NCI-H446 treated with DMSO at 0.1 percent for 48 hours (cell line): ENCODE data around the gene SLC38A3.
"Not testable (repeated sequence)": the region's sequence is repeated elsewhere in the genome, so short reads cannot be mapped to it uniquely, and the experiment has no call there.

Experiments
- DNase-seq: peaks from one replicate; lab custom pipeline; 2025; lab: John Stamatoyannopoulos, UW

SLC38A3 gene

GRCh38 chr3:50211930-50212329, 6.9 kb downstream of the SLC38A3 start:
- DNase-seq: no peak

DNA sequence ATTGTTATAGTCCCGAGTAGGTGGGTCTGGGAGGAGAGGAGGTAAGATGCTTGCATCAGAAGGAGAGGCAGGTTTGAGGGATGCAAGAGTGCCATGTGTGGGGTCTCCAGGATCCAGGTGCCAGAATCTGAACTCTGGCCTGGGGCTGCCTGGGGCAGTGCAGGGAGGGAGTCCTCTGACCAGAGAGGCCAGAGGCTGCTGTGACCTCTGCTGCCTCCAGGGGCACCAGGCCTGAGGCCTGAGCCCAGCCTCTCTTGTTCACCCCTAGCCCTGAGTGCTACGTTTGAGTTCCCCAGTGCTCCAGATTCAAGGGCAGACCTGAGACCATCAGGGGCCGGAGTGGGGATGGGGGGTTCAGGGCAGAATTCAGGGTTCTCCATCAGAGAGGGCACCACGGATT, 7.4 kb downstream of the SLC38A3 start:
- DNase-seq: no peak

GRCh38 chr3:50212971-50213370, 7.9 kb downstream of the SLC38A3 start:
- DNase-seq: no peak

DNA sequence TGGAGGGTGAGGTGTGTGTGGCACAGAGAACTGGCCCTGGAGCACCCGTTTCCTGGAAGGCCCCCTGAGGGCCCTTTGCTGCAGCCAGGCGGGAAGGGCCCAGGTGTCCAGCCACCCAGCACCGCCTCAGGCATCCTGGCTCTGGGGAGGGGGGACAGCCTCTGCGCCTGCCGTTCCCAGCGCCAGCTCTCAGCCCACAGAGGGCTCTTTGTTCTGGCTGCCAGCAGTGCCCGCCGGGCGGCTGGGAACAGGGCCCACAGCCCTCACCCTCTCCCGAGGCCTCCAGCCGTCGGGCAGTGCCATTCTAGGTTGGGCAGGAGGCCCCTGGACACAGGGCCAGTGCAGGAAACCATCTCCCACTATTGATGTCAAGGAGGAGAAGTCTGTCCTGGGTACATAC, 8.3 kb downstream of the SLC38A3 start:
- no peak for DNase-seq

DNA sequence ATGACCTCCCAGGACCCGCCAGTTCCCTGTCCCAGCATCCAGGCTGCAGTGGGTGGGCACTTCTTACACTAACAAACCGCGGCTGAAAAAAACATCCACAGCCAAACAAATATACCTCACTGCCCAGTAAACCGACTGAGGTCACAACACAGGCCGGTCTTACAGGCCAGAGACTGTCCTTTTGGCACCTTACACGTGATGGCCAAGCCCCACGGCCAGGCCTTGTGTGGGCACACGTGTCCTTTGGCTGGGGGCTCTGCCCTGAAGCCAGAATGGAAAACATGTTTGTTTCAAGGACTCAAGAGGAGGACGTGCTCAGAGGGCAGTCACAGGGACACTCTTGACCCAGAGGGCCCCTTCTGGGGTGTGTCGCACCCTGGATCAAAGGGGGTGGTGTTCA, 9.8 kb downstream of the SLC38A3 start:
- DNase-seq: no peak

- no peak for DNase-seq
Observed at GRCh38 chr3:50215529-50215928, 10.5 kb downstream of the SLC38A3 start.

DNA sequence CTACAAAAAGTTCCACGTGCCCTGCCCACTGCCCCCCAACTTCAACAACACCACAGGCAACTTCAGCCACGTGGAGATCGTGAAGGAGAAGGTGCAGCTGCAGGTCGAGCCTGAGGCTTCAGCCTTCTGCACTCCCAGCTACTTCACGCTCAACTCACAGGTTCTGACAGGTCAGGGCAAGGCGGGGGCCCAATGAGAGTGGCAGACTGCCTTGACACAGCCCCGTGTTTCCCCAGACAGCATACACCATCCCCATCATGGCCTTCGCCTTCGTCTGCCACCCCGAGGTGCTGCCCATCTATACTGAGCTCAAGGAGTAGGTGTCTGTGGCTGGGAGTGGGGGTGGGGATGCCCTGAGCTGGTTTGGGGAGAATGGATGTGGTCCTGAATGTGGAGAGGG, 12.6 kb downstream of the SLC38A3 start:
- no peak for DNase-seq

DNA sequence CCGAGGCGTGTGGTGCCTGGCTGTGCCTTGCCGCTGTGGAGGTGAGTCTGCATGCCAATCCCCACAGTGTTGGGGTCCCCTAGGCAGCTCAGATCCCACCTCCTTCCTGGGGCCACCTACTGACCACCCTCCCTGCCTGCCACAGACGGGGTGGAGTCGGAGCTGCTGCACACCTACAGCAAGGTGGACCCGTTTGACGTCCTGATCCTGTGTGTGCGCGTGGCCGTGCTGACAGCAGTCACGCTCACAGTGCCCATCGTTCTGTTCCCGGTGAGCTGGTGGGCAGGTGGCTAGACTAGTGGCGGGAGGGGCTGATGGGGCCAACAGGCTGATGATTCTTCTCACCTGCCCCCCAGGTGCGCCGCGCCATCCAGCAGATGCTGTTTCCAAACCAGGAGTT, 13.4 kb downstream of the SLC38A3 start:
- DNase-seq: no peak

DNA sequence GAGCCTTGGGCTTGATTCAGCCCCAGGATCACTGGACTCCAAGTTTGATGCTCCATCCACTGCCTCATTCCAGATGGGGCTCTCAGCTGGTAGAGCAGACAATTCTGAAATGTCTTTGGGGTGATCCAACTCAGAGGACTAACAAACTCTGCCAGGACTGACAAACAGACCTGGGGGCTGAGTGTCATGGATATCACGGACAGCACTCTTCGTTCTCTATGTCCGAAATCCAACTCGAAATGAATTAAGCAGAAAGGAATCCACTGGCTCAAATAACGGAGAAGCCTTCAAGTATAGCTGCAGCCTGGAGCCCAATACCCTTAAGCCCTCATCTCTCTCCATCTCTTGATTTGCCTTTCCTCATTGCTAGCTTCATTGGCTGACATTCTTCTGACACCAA, 14.2 kb downstream of the SLC38A3 start:
- DNase-seq: no peak

DNA sequence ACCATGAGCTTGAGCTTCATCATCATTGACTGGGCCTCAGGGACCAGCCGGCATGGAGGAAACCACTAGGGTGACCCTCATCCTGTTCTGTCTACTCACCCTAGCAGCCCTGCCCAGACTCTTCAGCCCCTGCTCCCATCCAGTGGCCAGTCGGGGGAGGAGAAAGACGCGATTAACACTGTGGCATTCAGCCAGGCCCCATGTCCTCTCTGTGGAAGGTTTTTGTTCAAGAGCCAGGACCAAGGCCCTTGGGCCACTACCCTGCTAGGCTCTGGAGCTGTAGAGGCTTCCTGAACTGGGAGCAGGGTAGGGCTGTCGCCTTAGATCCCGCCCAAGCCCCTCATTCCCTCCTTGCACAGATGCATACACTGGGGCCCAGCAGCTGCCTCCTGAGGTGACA, 15.0 kb downstream of the SLC38A3 start:
- no peak for DNase-seq

GRCh38 chr3:50221051-50221410, 16.0 kb downstream of the SLC38A3 start:
- no peak for DNase-seq

- DNase-seq: no peak
Observed at GRCh38 chr3:50221411-50222168, 16.5 kb downstream of the SLC38A3 start.

GRCh38 chr3:50222169-50222528, 17.1 kb downstream of the SLC38A3 start:
- DNase-seq: no peak

- DNase-seq: no peak
Observed at GRCh38 chr3:50224639-50225038, 19.6 kb downstream of the SLC38A3 start.

GRCh38 chr3:50226888-50227389, 21.9 kb downstream of the SLC38A3 start:
- DNase-seq: no peak

DNA sequence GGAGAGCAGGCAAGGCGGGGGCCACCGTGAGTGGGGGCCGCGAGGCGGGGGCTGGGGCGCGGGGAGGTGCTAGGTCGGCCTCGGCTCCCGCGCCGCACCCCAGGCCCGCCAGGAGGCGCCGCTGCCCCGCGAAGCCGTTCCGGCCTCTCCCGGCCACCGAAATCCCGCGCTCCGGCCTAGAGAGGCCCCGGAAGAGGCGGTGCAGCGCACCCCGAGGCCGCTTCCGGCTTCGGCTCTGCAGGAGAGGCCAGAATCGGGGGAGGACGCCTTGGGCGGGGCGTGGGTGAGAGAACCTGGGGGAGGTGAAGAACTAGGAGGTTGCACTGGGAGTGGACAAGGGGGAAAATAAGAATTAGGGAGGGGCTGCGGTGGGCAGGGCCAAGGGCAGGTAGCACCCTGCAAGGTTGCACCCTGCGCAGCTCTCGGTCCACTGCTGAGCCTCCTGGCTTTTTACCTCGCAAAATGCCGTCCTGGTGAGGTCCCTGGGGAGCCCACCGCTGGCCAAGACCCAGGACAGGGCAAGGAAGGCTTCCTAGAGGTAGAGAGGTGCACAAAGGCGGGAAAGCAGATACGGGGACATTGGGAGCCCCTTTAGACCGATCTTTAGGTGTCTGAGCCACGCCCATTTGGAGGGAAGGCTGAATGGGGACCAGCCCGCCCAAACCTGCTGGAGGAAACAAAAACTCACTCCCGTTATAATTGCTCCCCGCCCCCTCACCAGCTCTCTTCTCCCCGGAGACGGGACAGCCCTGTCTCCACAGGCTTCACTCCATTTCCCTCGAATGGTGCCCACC, 22.5 kb downstream of the SLC38A3 start:
- DNase-seq: peak; percentile 49

DNA sequence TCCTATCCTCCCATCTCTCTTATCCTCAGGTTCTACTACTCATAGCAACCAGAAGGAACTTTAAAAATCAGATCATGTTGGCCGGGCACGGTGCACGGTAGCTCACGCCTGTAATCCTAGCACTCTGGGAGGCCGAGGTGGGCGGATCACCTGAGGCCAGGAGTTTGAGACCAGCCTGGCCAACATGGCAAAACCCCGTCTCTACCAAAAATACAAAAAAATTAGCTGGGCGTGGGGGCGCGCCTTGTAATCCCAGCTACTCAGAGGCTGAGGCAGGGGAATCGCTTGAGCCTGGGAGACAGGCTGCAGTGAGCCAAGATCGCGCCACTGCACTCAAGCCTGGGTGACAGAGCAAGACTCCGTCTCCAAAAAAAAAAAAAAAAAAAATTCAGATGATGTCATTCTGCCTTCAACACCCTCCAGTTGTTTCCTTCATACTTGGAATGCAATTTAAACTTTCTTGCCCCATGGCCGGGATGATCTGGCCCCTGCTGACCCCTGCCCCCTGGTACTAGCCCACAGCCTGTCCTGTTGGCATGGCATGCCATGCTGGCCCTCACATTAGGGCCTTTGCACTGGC, 23.2 kb downstream of the SLC38A3 start:
- not testable (repeated sequence) for DNase-seq

DNA sequence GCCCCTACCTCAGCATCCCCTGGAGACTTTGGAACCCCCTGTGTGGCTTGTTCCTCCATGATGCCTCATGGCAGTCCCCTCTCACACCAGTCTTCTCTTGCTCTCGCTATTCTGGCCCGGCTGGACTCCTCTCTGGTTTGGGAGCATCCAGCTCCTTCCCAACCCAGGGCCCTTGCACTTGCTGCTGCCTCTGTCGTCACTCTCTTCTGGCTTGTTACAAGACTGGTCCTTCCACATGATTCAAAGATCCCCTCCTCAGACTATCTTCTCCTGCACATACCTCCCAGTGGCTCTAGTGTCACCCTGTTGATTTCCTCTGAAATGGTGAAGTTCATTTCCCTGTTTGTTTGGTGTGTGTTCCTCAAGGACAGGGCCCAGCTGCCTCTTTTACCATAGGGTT, 24.4 kb downstream of the SLC38A3 start:
- no peak for DNase-seq

GRCh38 chr3:50230104-50230793, 25.2 kb downstream of the SLC38A3 start:
- DNase-seq: no peak

DNA sequence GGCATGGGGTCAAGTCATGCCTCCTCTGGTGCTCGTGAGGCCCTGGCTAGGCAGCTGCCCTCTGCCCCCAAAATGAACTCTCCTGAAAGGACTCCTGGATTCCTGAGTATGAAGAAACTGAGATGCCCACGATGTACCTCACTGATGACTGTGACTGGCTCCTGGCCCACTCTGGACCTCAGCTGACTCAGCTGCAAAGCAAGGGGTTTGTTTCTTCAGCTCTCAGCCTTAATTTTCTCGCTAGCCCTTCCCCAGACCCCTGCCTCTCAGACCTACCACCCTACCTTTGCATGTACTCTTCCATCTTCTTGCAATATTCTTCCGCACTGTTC, 25.7 kb downstream of the SLC38A3 start:
- no peak for DNase-seq

- no peak for DNase-seq
Observed at GRCh38 chr3:50231581-50231980, 26.5 kb downstream of the SLC38A3 start.

- DNase-seq: no peak
Observed at GRCh38 chr3:50232303-50232702, 27.2 kb downstream of the SLC38A3 start.

DNA sequence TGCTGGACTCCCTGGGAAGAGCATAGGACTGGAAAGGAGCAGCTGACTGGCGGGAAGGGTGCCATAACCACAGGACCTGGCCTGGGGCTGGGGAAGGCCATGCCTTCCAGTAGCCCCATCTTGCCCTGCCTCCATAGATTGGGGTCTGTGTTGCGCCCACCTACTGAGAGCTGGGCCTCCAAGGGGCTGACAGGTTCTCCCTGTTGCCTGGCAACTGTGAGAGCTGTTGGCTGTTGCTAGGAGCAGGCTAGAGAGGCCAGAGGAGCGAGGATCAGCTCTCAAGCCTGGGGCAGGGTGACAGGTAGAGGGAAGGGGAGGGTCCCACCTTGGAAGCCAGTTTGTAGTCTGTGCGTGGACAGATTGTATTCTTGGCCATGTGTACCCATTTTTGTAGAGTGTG, 28.1 kb downstream of the SLC38A3 start:
- DNase-seq: no peak
